ENCODE results near the gene LSM12. TPM values are rescaled to one million over a fixed set of nuclear protein-coding genes. Genes with fewer than 3 reads are reported as not detected.

The LSM12 gene
- total RNA-seq, 1 donor from 2014 or later = 55.4 TPM

DNA sequence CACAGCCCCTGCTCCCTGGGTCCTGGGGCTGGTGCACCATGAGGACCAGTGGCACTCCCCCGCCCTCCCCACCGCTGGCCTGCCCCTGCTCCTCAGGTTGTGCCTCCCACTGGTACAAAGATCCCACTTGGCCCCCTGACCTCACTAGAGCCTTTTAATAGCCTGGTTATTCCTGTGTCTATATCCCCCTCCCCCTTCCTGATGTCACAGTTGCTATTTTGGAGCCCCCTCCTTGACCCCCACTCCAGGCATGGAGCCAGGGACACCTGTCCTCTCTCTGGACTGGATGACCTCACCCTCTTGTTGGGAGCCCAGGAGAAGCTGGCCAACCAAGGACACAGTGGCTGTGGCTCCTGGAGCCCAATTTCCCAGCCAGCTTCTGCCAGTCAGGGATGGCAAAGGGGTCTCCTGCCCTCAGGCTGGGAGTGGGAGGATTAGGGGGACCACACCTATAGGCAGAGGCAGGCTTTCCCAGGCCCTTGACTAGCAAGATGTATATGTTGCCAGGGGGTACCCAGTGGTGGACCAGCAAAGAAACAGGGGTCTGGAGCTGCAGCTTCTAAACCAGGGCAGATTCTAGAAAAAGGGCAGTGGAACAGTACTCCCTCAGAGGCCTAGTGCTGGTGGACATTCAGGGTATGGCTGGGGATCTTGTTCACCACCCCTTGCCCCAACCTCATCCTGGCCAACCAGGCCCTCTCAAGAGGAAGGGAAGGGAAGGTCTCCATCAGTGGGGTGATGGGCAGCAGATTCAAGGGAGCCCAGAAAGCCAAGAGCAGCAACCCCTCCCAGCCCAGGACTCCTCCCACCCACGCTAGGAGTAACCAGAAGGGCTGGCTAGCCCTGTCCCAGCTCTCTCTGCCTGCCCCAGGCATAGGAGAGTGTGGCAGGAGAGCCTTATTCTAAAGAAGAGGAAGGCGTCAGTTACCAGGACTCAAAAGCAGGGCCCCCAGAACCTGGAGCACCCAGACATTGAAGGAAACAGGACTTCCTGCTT, 46.1 kb upstream of the LSM12 start:
- Mint-ChIP-seq H3K27ac (no peak overlapping the region), H3K9me3 (ENCODE audit: low read depth) (no peaks in the 10 kb centered on the region), H3K4me3 (ENCODE audit: low read depth) (no peak overlapping the region), H3K4me1 (ENCODE audit: low read depth) (peaks cover 4% of the 10 kb centered on the region), H3K27me3 (no peaks in the 10 kb centered on the region), H3K36me3 (ENCODE audit: insufficient read depth) (peaks cover 2% of the 10 kb centered on the region)
- TF ChIP-seq, protein P1, sequence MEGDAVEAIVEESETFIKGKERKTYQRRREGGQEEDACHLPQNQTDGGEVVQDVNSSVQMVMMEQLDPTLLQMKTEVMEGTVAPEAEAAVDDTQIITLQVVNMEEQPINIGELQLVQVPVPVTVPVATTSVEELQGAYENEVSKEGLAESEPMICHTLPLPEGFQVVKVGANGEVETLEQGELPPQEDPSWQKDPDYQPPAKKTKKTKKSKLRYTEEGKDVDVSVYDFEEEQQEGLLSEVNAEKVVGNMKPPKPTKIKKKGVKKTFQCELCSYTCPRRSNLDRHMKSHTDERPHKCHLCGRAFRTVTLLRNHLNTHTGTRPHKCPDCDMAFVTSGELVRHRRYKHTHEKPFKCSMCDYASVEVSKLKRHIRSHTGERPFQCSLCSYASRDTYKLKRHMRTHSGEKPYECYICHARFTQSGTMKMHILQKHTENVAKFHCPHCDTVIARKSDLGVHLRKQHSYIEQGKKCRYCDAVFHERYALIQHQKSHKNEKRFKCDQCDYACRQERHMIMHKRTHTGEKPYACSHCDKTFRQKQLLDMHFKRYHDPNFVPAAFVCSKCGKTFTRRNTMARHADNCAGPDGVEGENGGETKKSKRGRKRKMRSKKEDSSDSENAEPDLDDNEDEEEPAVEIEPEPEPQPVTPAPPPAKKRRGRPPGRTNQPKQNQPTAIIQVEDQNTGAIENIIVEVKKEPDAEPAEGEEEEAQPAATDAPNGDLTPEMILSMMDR (IDR thresholded peaks at IDR 0.05; ENCODE audit: unreplicated experiment) = no peak
- DNase-seq (ENCODE audit: low spot score, unreplicated experiment) = no peak

DNA sequence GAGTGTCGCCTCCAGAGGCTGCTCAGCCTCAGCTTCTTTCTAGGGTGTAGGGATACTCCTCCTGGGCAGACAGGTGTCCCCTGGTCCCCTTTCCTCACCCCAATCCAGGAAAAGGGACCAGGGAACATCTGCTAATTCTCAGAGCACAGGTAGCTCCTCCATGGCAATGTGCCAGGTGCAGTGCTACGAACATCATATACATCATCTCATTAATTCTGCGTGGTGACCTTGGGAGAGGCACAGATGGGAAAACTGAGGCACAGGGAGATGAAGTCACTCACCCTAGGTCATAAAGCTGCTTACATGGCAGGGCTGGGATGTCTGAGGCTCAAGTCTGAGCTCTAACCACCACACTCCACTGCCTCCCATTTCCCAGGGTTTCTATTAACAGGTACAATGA, 45.3 kb upstream of the LSM12 start:
- no peaks in the 10 kb centered on the region for H3K27me3 Mint-ChIP-seq
- TF ChIP-seq, protein P1 (IDR thresholded peaks at IDR 0.05; ENCODE audit: unreplicated experiment) = no peak
- H3K27ac Mint-ChIP-seq = no peak overlapping the region
- no peaks in the 10 kb centered on the region for H3K9me3 Mint-ChIP-seq (ENCODE audit: low read depth)
- no peak for DNase-seq (ENCODE audit: low spot score, unreplicated experiment)
- no peak overlapping the region for H3K4me3 Mint-ChIP-seq (ENCODE audit: low read depth)
- peaks cover 2% of the 10 kb centered on the region for H3K36me3 Mint-ChIP-seq (ENCODE audit: insufficient read depth)
- peaks cover 4% of the 10 kb centered on the region for H3K4me1 Mint-ChIP-seq (ENCODE audit: low read depth)

DNA sequence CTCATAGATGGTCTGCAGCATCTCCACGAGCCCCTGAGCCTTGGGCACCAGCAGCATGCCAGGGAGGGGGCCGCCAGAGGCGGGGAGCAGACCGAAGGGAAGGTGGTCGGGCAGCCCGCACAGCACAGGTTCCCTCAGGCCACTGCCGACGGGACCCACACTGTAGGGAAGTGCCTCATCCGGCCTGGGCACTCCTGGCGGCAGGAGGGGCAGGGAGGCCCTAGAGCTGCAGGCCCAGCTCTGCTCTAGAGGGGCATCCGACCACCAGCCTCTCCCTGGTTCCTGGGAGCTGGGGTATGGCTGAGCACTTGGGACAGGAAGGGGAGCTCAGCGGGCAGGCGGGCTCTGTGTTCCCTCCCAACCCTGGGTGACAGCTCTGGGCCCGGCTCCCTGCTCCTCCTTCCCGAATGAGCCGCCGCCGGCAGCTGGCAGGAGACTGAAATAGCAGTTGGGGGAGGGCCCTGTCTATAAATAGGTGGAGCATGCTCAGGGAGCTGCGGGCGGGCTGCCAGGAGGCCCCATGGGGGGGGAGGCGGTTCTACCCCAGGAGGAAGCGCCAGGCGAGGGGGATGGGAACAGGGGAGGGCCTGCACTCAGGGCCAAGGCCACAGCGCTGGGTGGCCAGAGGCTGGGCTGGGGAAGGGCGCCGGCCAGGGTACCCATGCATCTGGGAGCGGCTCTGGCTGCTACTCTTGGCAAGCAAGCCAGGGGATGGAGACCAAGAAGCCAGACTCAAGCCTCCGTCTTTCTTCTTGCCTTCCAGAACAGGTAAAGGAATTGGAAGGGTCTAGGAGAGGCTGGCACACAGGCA, 44.6 kb upstream of the LSM12 start:
- Mint-ChIP-seq H3K27me3 (no peaks in the 10 kb centered on the region), H3K27ac (no peak overlapping the region), H3K36me3 (ENCODE audit: insufficient read depth) (peaks cover 2% of the 10 kb centered on the region), H3K4me3 (ENCODE audit: low read depth) (no peak overlapping the region), H3K4me1 (ENCODE audit: low read depth) (peaks cover 4% of the 10 kb centered on the region), H3K9me3 (ENCODE audit: low read depth) (no peaks in the 10 kb centered on the region)
- DNase-seq (ENCODE audit: low spot score, unreplicated experiment) = no peak
- TF ChIP-seq, protein P1 (IDR thresholded peaks at IDR 0.05; ENCODE audit: unreplicated experiment) = no peak

DNA sequence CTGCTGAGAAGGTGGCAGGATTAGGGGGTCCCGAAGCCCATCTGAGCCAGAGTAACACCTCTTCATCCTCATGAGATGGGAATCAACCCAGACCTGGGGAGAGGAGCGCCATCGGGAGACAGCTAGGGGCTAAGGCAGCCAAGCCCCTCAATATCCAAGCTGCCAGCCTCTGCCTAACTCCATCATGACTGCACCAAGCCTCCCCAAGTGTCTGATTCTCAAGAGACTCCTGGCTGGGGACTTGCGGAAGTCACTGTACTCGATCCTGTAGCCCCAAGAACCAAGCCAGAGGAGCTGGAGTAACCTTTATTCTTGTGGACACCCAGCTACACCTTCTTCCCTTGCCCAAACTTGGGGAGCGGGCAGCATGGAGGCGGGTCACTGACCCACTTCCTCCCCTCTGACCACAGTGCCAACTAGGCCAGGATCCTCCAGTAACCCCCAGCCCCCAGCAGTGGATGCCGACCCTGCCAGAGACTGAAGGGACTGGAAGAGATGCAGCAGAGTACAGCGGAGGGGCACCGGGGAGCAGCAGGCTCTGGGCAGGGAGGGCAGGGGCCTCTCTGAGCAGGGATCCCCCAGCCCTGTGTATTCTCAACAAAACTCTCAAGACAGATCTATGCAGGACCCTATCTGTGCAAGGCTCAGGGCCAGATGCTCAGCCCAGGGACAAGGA, 43.7 kb upstream of the LSM12 start:
- no peak overlapping the region for H3K27ac Mint-ChIP-seq
- peaks cover 2% of the 10 kb centered on the region for H3K36me3 Mint-ChIP-seq (ENCODE audit: insufficient read depth)
- DNase-seq (ENCODE audit: low spot score, unreplicated experiment) = no peak
- H3K9me3 Mint-ChIP-seq (ENCODE audit: low read depth) = no peaks in the 10 kb centered on the region
- H3K27me3 Mint-ChIP-seq = no peaks in the 10 kb centered on the region
- TF ChIP-seq, protein P1 (IDR thresholded peaks at IDR 0.05; ENCODE audit: unreplicated experiment) = no peak
- peaks cover 4% of the 10 kb centered on the region for H3K4me1 Mint-ChIP-seq (ENCODE audit: low read depth)
- no peak overlapping the region for H3K4me3 Mint-ChIP-seq (ENCODE audit: low read depth)

DNA sequence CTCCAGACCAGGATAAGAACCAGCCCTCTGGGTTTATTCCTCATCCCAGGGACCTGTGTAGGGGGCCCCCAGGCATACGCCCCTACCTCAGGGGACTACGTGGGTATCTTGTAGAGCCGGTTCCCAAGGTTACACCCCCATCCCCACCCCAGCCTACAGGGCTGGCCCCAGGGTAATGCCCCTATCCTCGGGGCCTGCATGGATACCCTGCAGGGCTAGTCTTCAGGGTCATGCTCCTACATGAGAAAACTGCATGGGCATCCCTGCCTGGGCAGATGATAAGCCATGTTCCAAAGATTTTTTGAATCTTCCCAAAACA, 42.8 kb upstream of the LSM12 start:
- Mint-ChIP-seq H3K27me3 (no peaks in the 10 kb centered on the region), H3K27ac (no peak overlapping the region), H3K4me3 (ENCODE audit: low read depth) (no peak overlapping the region), H3K9me3 (ENCODE audit: low read depth) (no peaks in the 10 kb centered on the region), H3K36me3 (ENCODE audit: insufficient read depth) (peaks cover 2% of the 10 kb centered on the region), H3K4me1 (ENCODE audit: low read depth) (peaks cover 4% of the 10 kb centered on the region)
- TF ChIP-seq, protein P1 (IDR thresholded peaks at IDR 0.05; ENCODE audit: unreplicated experiment) = no peak
- DNase-seq (ENCODE audit: low spot score, unreplicated experiment) = no peak
